GM21723 (cell line): ENCODE results near the gene KLHL22.
"Not testable (repeated sequence)": the region's sequence is repeated elsewhere in the genome, so short reads cannot be mapped to it uniquely, and the experiment has no call there.

Experiments
- ATAC-seq: cut with Tn5 transposase; IDR thresholded peaks from one replicate; pipeline ENCODE4 v1.9.1; 2021; ENCODE audit warnings: mild to moderate bottlenecking, moderate library complexity; ENCODE audit not compliant: unreplicated experiment

Gene KLHL22

DNA sequence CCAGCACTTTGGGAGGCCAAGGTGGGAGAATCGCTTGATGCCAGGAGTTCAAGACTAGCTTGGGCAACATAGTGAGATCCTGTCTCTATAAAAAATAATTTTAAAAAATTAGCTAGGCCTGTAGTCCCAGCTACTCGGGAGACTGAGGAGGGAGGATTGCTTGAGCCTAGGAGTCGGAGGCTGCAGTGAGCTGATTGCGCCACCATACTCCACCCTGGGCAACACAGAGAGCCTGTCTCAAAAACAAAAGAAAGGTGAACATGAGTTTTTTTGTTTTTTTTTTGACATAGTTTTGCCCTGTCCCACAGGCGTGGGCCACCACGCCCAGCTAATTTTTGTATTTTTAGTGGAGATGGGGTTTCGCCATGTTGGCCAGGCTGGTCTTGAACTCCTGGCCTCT, 29.5 kb upstream of the KLHL22 start:
- no peak for ATAC-seq

DNA sequence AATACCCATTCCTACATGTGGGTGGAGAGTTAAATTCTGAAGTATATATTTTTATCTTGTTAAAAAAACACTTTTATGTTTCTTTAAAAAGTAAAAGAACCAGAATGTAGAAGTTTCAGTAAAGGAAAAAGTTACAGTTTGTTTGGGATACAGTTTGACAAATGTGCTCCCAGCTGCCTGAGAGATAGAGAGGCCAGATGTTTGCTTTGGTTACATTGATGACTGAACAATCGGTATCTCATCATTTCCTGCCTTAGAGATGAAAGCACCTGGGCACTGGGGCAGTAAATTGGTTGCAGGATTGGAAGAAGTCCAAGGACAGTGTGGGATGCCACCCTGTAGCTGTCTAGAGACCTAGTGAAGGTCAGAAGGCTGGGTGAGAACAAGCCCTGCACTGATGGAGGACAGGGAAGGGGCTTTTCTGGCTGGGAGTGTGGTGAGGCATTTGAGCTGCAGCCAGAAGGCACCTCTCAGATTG, 28.4 kb upstream of the KLHL22 start:
- ATAC-seq: no peak

DNA sequence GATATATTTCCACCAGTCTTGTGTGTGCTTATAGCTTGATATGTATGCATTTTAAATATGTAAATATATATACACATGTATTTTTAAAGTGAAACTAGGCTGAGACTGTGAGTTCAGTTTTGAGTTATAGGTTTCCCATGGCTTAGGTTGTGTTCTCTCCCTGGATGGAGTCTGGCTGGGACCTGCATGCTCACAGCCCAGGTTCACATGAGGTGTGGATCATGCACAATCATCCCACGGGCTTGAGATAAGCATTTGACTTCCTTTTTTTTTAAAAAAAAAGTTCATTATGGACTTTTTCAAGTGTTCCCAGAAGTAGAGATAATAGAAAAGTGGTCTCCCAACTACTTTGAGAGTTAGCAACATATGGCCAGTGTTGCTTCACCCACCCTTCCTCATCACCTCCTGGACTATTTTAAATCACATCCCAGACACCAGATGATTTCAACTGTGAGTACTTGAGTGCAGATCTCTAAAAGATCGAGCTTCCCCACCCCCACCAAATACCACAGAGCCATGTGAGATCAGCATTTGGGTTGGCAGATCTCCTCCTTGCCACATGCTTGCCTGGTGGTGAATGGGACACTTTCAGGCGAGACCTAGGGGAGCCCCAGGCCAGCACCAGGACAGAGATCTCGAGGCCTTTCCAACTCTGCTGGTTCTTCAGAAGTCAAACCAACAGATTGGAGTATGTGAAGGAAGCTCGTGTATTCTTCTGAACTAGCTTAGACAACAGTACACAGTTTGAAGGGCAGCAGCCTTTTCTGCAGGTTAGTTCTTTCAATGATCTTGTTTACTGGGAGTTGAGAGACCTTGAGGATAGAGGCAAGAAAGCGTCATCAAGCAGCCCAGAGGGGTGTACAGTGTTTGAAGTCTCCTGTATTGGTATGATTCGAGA, 27.7 kb upstream of the KLHL22 start:
- no peak for ATAC-seq

DNA sequence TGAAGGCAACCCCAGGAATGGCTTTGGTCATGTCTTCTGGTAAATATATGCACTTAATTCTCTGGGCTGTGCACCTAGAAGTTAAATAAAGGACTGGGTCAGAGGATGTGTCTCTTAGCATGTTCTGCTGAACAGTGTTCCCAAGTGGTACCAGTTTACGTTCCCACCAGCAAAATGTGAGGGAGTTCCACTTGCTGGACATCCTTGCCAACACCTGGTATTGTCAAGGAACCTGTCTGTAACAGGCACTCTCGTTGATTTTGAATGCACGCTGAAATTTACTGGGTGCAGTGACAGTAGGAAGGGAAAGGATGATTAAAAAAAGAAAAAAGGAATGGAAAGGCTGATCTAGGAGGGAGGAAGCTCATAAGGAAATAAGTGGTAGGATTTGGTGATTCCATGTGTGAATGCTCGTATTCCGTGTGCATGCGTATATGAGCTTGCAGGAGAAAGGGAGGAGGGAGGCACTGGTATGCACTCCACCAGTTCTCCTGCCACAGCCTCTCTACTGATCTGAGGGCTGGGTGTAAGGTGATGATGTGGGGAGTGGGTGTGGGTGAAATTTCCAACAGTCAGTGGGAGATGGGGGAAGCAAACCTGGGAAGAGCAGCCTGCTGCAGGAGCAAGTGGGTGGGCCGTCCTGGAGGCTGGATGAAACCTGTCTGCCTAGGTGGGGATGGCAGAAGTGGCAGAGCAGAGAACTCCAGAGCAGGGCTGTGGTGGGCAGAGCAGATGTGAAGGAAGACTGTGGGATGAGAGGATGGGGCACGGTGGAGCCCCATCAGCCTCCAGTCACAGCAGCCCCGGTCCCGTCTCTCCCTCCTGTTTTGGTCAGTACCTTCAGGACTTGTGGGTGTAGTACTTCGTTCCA, 26.8 kb upstream of the KLHL22 start:
- ATAC-seq: no peak

DNA sequence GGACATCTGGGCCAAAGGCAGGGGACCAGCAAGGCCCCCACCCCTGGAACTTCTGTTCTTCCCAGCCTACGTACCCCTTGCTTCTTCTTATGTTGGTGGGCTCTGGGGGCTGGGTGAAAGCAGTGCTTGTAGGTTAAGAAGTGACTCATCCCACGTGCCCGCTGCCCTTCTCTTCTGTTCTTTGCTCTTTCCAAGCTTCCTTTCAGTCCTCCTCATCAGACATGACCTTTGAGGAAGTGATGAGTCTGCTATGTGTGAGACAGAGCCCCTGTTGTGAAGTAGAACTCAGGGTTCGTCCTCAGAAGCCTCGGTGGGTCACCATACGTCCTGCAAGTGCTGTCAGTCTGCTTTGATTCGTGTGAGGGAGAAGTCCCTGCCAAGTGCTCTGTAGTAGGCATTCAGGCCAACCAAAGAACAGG, 24.5 kb upstream of the KLHL22 start:
- ATAC-seq: no peak

DNA sequence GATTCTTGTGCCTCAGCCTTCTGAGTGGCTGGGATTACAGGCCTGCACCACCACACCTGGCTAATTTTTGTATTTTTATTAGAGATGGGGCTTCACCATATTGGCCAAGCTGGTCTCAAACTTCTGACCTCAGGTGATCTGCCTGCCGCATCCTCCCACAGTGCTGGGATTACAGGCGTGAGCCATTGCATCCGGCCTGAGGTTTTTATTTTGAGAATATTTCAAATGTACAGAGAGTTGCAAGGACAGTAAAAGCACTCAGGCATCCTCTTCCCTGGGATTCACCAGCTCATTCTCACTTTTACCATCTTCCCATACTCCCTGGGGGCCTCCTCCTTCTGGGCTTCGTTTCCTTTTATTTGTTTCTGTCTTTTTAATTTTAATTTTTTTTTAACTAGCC, 24.0 kb upstream of the KLHL22 start:
- ATAC-seq: no peak

DNA sequence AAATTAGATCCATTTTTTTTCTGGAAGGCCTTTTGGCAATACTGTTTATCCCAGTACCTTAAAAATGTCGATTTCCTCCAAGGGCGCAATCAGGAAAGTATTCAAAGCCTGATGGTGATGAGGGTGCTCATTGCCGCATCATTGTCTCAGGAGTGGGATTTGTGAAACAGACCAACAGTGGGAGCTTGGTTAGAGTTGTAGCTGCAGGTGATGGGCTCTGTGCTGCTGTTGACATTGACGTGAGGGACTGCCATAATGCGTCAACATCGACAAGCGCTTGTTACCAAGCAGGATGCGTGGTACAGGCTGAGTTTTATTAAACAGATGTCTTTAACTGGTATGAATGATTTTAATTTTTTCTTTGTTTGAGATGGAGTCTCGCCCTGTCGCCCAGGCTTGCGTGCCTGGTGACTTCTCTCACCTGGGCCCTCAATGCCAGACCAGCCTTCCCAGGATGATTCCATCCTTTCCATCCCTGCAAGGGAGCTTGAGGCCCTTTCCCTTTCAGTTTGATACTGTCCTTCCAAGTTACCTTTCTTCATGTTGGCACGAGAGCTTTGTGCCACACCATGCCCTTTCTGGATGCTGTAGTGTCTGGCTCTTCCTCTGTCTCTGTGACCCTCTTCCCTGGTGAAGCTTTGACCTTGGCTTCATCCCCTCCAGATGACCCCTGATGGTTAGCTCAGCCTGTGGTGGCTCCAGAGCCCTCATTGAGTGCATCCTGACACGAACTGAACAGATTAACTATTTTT, 22.4 kb upstream of the KLHL22 start:
- no peak for ATAC-seq

DNA sequence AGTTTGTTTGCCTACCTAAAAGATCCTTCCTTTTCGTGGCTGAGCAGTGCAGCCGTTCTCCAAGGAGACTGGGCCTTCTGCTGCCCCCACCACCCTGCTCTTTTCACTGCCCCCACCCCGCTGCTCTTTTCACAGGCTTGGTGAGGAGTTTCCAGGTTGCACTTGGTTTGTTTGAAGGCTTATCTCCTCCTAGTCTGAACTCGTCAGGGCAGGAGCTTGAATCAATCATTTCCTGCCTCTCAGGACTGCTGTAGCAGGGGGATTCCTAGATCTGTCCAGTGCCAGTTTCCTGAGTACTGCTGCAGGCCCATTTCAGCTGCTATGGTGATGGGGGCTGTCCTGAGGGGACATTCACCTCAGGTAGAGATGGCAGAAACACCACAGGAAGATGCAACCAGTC, 21.8 kb upstream of the KLHL22 start:
- no peak for ATAC-seq

DNA sequence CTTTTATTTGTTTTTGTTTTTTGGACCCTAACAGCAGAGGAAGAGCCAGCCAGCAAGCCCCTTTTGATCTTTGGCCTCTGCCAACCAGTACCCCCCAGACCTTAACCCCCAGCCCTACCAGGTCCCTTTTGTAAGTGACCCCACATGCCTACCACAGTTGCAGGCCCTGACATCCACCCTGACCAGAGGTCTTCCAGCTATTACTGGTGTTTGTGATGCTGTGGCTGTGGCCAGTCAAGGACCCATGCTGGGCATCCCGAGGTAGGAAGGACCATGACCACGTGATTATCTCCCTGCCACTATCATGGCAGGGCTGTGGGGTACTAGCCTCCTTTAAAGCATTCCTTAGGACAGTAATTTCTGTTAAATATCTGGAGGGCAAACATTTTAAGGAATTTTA, 20.8 kb upstream of the KLHL22 start:
- ATAC-seq: no peak

DNA sequence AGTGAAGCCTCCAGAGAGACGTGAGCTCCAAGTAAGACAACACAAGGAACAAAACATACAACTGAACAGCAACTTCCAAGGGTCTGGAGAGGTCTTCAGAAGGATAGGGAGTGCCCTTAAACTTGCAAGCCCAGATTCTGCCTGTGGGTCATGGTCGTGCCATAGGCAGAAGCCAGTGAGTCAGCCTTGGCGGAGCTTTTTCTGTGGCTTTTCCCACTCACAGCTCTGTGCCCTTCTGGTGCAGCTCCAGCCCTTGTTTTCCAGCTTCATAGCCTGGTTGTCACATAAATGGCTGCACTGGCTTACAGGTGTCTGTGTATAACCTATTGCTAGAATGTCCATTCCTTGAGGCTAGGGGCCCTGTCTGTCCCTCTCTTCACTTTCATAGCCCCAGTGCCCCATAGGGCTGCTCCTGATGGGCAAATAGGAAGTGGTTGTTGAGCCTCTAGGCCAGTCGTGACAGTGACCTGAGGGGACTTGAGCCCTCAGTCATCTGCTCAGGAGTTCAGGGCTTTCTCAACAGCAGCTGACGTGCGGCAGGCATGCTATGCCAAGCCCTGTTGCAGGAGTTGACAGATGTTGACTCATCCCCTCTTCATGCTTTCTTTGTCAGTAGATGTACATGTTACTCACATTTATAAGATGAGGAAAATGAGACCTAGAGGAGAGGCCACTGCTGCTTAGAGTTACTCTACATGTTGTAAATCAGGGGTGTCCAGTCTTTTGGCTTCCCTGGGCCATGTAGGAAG, 19.2 kb upstream of the KLHL22 start:
- ATAC-seq: no peak

DNA sequence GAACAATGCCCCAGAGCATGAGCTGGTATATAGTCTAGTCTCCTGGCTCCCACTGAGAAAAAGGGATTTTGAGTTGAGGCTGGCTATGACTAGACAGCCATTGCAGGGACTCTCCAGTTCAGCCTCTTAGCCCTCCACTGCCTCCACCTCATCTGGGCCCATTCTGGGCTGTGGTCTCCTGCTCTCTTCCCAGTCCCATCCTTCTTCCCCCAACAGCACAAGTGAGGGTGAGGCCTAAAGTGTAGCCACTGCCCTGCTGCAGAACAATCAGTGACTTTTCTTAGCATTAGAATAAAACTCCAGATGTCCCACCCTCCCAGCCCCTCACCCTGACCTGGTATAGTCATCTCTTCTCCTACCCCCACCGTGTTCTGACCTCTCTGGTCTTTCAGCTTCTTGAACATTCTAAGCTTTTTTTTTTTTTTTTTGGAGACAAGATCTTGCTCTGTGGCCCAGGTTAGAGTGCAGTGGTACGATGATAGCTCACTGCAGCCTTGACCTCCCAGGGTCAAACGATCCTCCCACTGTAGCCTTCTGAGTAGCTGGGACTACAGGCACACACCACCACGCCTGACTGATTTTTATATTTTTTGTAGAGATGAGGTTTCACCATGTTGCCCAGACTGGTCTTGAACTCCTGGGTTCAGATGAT, 16.1 kb upstream of the KLHL22 start:
- ATAC-seq: no peak

DNA sequence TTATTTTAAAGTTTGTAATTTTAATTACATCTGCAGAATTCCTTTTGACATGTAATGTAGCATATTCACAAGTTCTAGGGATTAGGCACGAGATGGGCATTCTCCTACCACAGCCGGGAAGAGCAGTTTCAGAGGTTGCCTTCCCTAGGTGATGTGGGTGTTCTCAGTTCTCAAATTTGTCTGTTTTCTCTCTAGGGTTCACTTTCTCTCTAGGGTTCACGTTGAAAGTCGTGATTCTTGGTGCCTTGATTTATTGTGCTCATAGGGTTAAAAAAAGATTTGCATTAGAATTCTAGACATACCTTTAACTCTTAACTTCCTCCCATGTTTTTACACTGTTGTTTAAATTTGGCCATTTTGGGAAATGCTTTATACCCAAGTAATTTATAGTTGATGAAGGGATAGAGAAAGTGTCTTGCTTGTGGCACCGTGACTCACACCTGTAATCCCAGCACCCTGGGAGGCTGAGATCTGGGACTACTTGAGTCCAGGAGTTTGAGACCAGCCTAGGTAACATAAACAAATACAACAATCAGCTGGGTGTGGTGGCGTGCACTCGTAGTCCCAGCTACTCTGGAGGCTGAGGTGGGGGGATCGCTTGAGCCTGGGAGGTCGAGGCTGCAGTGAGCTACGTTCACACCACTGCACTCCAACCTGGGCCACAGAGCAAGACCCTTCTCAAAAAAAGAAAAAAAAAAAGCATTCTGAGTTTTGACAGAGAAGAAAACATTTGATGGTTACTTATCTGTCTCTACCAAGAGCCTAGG, 15.4 kb upstream of the KLHL22 start:
- no peak for ATAC-seq

DNA sequence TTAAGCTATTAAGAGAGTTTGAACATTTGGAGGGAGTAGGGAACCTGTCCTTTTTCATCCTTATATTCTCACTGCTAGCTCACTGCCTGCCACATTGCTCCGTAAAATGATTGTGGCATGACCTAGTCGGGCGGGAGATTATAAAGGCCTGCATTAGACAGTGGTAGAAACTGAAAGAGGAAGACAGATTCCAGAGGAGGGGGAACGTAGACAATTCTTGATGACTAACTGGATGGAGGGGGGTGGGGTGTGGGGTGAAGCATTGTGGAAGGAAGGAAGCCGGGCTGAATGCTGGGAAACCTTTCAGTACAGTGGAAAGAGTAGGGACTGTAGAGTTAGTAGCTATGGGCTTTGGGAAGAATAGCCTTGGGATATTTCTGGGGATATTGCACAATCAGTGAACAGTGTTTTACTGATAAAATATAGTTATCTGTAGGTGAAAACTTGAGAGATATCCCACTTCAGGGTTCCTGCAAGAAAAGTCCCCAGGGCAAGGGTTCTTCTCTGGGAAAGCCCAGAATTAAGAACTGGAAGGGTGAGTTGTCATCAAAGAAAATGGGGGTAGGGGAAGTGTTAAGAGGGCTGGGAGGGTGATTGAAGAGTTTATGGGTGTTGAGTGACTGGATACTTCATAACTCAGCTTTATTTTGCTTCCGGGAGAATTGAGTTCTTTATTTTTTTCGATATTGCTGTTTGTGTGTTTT, 13.9 kb upstream of the KLHL22 start:
- no peak for ATAC-seq

DNA sequence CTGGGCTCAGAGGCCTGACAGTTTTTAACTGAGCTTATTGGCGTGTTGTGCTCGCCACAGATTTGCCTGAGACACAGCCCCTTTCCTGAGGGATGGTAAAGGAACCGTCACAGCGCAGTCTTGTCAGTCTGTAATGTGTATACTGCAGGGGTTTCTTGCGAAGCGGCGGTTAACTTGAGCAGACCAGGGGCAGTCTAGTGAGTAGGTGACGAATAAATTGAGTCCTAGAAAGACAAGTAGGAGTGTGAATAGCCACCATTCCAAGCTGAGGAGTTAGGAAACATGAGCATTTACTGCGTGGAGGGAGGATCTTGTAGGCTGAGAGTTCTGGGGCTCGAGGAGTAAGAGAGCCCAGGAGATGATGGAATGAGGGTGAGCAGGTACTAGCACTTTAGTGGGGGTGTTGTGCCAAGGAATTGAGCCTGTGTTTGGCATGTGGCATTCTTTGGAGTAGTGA, 13.2 kb upstream of the KLHL22 start:
- no peak for ATAC-seq

DNA sequence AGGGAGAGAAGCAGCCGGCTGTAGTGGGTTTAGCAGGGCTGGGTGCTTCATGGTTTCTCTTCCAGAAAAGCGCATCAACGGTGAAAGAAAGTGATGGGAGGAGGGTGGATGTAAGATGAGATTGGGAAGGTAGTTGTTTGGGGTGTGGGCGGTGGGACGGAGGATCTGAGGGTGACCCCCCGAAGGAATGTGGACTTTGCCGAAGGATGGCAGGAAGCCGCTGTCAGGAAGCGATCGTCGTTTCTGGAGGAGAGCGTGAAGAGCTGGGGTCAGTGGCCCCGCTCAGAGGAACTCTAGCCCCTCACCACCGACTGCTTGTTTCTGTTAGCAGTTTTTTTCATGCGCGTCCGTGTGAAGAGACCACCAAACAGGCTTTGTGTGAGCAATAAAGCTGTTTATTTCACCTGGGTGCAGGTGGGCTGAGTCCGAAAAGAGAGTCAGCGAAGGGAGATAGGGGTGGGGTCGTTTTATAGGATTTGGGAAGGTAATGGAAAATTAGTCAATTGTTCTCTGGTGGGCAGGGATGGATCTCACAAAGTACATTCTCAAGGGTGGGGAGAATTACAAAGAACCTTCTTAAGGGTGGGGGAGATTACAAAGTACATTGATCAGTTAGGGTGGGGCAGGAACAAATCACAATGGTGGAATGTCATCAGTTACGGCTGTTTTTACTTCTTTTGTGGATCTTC, 12.6 kb upstream of the KLHL22 start:
- ATAC-seq: not testable (repeated sequence)

DNA sequence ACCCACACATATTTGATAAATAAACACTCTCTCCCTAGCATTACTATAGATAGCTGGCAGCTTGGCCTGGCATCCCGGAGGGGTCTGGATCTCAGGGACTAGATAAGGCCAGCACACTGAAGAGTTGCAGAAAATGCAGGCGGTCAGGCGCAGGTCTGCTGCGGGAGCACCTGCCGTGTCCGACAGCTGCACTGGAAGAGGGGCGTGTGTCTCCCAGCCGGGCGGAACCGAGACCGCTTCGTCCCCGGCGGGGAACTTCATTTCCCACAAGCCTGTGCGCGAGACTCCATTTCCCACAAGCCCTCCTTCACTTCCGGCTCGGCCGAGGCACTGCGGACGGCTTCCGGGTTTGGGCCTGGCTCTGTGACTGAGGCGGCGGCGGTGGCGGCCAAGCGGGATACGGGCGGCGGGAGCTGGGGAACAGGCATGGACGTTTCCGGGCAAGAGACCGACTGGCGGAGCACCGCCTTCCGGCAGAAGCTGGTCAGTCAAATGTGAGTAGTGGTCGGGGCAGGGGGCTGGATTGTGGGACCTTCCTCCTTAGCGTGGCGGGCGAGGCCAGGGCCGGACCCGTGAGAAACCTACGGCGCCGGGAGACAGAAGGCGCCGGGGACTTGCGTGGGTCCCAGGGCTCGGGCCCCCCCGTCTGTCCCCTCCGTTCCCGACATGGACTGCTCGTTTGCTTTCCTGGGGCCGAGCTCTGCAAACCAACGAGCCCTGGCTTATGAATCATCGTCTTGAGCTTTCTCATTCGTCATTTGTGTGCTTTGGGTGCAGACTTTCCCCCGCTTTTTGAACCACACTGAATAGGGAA, 11.9 kb upstream of the KLHL22 start, which contains the start of gene MED15:
TSS of gene MED15 (plus strand) at position 358 of the 814 bp plus-strand sequence. CDS start at position 427, 69 bp downstream.
- peak; percentile 80 for ATAC-seq
